GM10266 (cell line): ENCODE data around the gene RABAC1.

Experiments
- DNase-seq: peaks from one replicate; pipeline ENCODE4 v3.0.0; 2012; ENCODE audit errors: extremely low spot score
- CTCF ChIP-seq: IDR thresholded peaks from 2 replicates; pipeline ENCODE4 v1.5.1; 2012; ENCODE audit warnings: mild to moderate bottlenecking, low read depth; ENCODE audit not compliant: control insufficient read depth, insufficient read depth; ENCODE audit errors: missing control alignments

RABAC1 gene

GRCh38 chr19:41984961-41985360 is 25.8 kb upstream of the RABAC1 start:
- no peak for TF ChIP-seq CTCF
- DNase-seq: no peak

GRCh38 chr19:41981724-41982123 is 22.6 kb upstream of the RABAC1 start:
- no peak for TF ChIP-seq CTCF
- DNase-seq: no peak

GRCh38 chr19:41978470-41978869 is 19.3 kb upstream of the RABAC1 start:
- TF ChIP-seq CTCF: no peak
- DNase-seq: no peak

GRCh38 chr19:41977916-41978315 is 18.8 kb upstream of the RABAC1 start:
- no peak for DNase-seq
- no peak for TF ChIP-seq CTCF

- DNase-seq: no peak
Observed at GRCh38 chr19:41974652-41975051, 15.5 kb upstream of the RABAC1 start.

GRCh38 chr19:41971363-41971762 is 12.2 kb upstream of the RABAC1 start:
- no peak for TF ChIP-seq CTCF
- DNase-seq: no peak

More at GRCh38 chr19:41974652-41975051, 15.5 kb upstream of the RABAC1 start:
- TF ChIP-seq CTCF: no peak

GRCh38 chr19:41969772-41970458 is 10.8 kb upstream of the RABAC1 start:
- TF ChIP-seq CTCF: no peak
- no peak for DNase-seq
